ENCODE measurements around the gene ZACN. TPM values are rescaled to one million over a fixed set of nuclear protein-coding genes. Genes with fewer than 3 reads are reported as not detected.

Gene ZACN
- total RNA-seq, 2 donors from 2014 or later, result not detected

DNA sequence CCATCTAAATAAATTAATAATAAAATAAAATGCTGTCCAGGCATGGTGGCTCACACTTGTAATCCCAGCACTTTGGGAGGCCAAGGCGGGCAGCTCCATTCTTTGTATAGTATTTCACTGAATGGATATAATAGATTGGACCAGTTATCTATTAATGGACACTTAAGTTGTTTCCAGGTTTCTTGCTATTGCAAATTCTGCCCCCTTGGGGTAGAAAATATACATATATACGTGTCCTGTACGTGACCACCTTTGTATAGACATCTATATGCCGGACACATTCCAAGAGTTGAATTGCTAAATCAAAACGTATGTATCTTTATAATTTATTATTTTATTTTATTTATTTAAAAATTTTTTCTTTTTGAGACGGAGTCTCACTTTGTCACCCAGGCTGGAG, 28.5 kb downstream of the ZACN start:
- intact Hi-C loops (cut with DNase I), result no loop called here
- Histone ChIP-seq H3K4me3 (no peak overlapping the region), H3K27me3 (no peaks in the 10 kb centered on the region), H3K9me3 (no peaks in the 10 kb centered on the region), H3K36me3 (replicated peaks in 1 of 2; ENCODE audit: insufficient read depth in 1 of 2, low read depth in 2 of 2) (no peaks in the 10 kb centered on the region), H3K4me1 (peaks cover 20% of the 10 kb centered on the region), H3K27ac (no peak overlapping the region)
- DNase-seq, result no peak
- TF ChIP-seq, protein P1, sequence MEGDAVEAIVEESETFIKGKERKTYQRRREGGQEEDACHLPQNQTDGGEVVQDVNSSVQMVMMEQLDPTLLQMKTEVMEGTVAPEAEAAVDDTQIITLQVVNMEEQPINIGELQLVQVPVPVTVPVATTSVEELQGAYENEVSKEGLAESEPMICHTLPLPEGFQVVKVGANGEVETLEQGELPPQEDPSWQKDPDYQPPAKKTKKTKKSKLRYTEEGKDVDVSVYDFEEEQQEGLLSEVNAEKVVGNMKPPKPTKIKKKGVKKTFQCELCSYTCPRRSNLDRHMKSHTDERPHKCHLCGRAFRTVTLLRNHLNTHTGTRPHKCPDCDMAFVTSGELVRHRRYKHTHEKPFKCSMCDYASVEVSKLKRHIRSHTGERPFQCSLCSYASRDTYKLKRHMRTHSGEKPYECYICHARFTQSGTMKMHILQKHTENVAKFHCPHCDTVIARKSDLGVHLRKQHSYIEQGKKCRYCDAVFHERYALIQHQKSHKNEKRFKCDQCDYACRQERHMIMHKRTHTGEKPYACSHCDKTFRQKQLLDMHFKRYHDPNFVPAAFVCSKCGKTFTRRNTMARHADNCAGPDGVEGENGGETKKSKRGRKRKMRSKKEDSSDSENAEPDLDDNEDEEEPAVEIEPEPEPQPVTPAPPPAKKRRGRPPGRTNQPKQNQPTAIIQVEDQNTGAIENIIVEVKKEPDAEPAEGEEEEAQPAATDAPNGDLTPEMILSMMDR (IDR thresholded peaks at IDR 0.05), result peak in 2 of 7 experiments; percentile 9 to 13
- TF ChIP-seq POLR2A (IDR thresholded peaks at IDR 0.05), result no peak
- 80 to 81% methylated on average over 6 of the region's 6 CpGs for WGBS, 2 donors
- ATAC-seq, result no peak

DNA sequence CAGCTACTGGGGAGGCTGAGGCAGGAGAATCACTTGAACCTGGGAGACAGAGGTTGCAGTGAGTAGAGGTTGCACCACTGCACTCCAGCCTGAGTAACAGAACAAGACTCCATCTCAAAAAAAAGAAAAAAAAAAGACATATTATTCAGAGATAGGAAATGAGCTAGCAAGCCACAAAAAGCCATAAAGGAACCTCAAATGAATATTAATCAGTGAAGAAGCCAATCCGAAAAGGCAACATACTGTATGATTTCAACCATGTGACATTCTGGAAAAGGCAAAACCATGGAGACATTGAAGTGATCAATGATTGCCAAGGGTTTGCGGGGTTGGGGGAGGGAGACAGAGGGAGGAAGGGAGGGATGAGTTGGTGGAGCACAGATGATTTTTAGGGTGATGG, 33.0 kb downstream of the ZACN start:
- no peak for ATAC-seq
- no peak for TF ChIP-seq POLR2A (IDR thresholded peaks at IDR 0.05)
- TF ChIP-seq, protein P1 (IDR thresholded peaks at IDR 0.05), result no peak
- Histone ChIP-seq H3K9me3 (no peaks in the 10 kb centered on the region), H3K36me3 (replicated peaks in 1 of 2; ENCODE audit: insufficient read depth in 1 of 2, low read depth in 2 of 2) (no peaks in the 10 kb centered on the region), H3K4me1 (no peaks in the 10 kb centered on the region), H3K27ac (no peak overlapping the region), H3K4me3 (no peak overlapping the region), H3K27me3 (no peaks in the 10 kb centered on the region)
- DNase-seq, result no peak
- intact Hi-C loops (cut with DNase I), result no loop called here
- 66 to 84% methylated on average over 2 of the region's 2 CpGs for WGBS, 2 donors

DNA sequence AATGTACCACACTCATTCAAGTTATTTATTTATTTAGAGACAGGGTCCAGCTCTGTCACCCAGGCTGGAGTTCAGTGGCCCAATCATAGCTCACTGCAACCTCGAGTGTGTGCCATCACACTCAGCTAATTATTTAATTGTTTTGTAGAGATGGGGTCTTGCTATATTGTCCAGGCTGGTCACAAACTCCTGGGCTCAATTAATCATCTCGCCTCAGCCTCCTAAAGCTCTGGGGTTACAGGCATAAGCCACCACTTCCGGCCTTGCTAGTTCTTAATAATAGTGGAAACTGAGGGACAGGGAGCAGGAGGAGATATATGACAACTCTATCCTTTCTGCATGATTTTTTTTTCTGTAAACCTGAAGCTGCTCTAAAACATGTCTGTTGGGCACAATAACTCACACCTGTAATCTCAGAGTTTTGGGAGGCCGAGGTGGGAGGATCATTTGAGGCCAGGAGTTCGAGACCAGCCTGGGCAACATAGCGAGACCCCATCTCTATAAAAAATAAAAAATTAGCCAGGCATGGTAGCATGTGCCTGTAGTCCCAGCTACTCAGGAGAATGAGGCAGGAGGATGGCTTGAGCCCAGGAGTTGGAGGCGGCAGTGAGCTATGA, 36.3 kb downstream of the ZACN start:
- H3K27me3 ChIP-seq, result no peaks in the 10 kb centered on the region
- no peaks in the 10 kb centered on the region for H3K4me1 ChIP-seq
- H3K9me3 ChIP-seq, result no peaks in the 10 kb centered on the region
- H3K27ac ChIP-seq, result no peak overlapping the region
- TF ChIP-seq, protein P1 (IDR thresholded peaks at IDR 0.05), result no peak
- TF ChIP-seq POLR2A (IDR thresholded peaks at IDR 0.05), result no peak
- no peak overlapping the region for H3K4me3 ChIP-seq
- ATAC-seq (no peak), DNase-seq (no peak)
- intact Hi-C loops (cut with DNase I), result no loop called here
- H3K36me3 ChIP-seq (replicated peaks in 1 of 2; ENCODE audit: insufficient read depth in 1 of 2, low read depth in 2 of 2), result no peaks in the 10 kb centered on the region
- 79% methylated on average over 7 of the region's 7 CpGs for WGBS, 2 donors

DNA sequence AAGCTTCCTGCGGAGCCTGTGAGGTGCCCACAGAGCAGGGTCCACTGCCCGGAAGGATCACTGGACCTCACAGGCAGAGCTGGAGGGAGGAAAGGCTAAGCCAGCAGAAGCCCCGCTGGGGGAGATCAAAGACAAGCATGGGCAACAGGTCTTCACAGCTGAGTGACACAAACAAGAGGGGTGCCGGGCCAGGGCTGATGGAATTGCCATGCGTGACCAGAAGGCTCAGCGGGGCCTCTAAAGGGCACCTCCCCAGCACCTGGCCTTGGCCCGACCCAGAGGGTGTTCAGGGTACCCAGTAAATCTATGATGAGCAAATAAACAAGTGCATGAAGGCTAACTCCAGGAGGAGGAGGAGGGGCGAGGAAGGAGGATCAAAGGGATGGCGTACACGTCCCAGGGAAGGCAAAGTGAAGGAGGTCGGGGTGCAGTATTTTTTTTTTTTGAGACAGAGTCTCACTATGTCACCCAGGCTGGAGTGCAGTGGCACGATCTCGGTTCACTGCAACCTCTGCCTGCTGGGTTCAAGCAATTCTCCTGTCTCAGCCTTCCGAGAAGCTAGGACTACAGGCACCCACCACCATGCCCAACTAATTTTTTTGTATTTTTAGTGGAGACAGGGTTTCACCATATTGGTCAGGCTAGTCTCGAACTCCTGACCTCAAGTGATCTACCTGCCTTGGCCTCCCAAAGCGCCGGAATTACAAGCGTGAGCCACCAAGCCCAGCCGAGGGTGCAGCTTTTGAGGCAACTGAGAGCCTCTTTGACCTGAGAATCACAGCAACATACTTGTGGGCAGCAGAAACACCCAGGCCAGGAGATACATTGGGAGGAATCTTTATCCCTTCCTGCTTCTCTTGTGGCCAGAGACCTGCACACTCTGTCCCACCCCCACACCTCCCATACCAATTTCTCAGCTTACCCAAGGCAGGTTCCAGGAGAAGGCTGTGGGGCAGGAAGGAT, 40.7 kb downstream of the ZACN start:
- TF ChIP-seq, protein P1 (IDR thresholded peaks at IDR 0.05), result no peak
- DNase-seq (no peak), ATAC-seq (no peak)
- WGBS, 2 donors, result 79% methylated on average over 19 of the region's 19 CpGs
- Histone ChIP-seq H3K27ac (no peak overlapping the region), H3K27me3 (peaks cover 0 to 4% of the 10 kb centered on the region in 2 donors), H3K36me3 (replicated peaks in 1 of 2; ENCODE audit: insufficient read depth in 1 of 2, low read depth in 2 of 2) (no peaks in the 10 kb centered on the region), H3K4me3 (no peak overlapping the region), H3K9me3 (no peaks in the 10 kb centered on the region), H3K4me1 (peaks cover 12% of the 10 kb centered on the region)
- intact Hi-C loops (cut with DNase I), result loop anchor here (5.0 kb wide), 1 partner anchor 163 kb away; no protein-coding TSS in a partner anchor
